Right forelimb (tissue), 1 donor: ENCODE data around the gene RGS12.
"Not testable (repeated sequence)": the region's sequence is repeated elsewhere in the genome, so short reads cannot be mapped to it uniquely, and the experiment has no call there.

ENCODE experiments used
- DNase-seq: peaks from one replicate; pipeline ENCODE4 v3.0.0-alpha.2; 2018

RGS12 gene

GRCh38 chr4:3299976-3300671 is 7.3 kb downstream of the RGS12 start:
- peak; percentile 37 for DNase-seq

- DNase-seq: not testable (repeated sequence)
These were observed 8.1 kb downstream of the RGS12 start for GRCh38 chr4:3300882-3301281.

- no peak for DNase-seq
These were observed 8.8 kb downstream of the RGS12 start for GRCh38 chr4:3301450-3302172.

GRCh38 chr4:3302173-3302785 is 9.5 kb downstream of the RGS12 start:
- peak; percentile 53 for DNase-seq

- peak; percentile 37 for DNase-seq
These were observed 10.2 kb downstream of the RGS12 start for GRCh38 chr4:3302786-3303564.

GRCh38 chr4:3303565-3303824 is 10.7 kb downstream of the RGS12 start:
- no peak for DNase-seq

- DNase-seq: no peak
These were observed 11.3 kb downstream of the RGS12 start for GRCh38 chr4:3303923-3304710.

- no peak for DNase-seq
These were observed 12.2 kb downstream of the RGS12 start for GRCh38 chr4:3304831-3305609.

GRCh38 chr4:3305610-3306371 is 13.0 kb downstream of the RGS12 start:
- no peak for DNase-seq

- DNase-seq: no peak
These were observed 13.6 kb downstream of the RGS12 start for GRCh38 chr4:3306450-3306849.

- DNase-seq: no peak
These were observed 14.2 kb downstream of the RGS12 start for GRCh38 chr4:3307060-3307459.

GRCh38 chr4:3307486-3307885 is 14.7 kb downstream of the RGS12 start:
- no peak for DNase-seq

GRCh38 chr4:3307891-3308575 is 15.2 kb downstream of the RGS12 start:
- no peak for DNase-seq

- DNase-seq: no peak
These were observed 15.9 kb downstream of the RGS12 start for GRCh38 chr4:3308691-3309090.

GRCh38 chr4:3310301-3311094 is 17.7 kb downstream of the RGS12 start:
- peak; percentile 32 for DNase-seq

GRCh38 chr4:3311095-3311372 is 18.2 kb downstream of the RGS12 start:
- peak; percentile 30 for DNase-seq

- peak; percentile 20 for DNase-seq
These were observed 18.8 kb downstream of the RGS12 start for GRCh38 chr4:3311489-3312171.

- peak; percentile 2 for DNase-seq
These were observed 19.5 kb downstream of the RGS12 start for GRCh38 chr4:3312362-3312761.

- no peak for DNase-seq
These were observed 20.3 kb downstream of the RGS12 start for GRCh38 chr4:3313139-3313538.
